ENCODE results near the gene CRYBB1.

GRCh38 chr22:26614322-26614721 is 3.5 kb downstream of the CRYBB1 start:
- TF ChIP-seq POLR2A (IDR thresholded peaks at IDR 0.05; ENCODE audit: low read length): no peak
- TF ChIP-seq GATA1 (IDR thresholded peaks at IDR 0.05; ENCODE audit: low read depth, low read length): no peak

Data from erythroblast (primary cell).